ENCODE results near the gene SPRR5. TPM values are rescaled to one million over a fixed set of nuclear protein-coding genes. Genes with fewer than 3 reads are reported as not detected.

The SPRR5 gene
- total RNA-seq, 1 experiment from 2014 or later: not detected

- ChIA-PET POLR2A (no interaction called here), CTCF (no interaction called here)
- no peaks in the 10 kb centered on the region for H3K9me3 Mint-ChIP-seq (ENCODE audit: unreplicated experiment)
- no peaks in the 10 kb centered on the region for H3K4me1 Mint-ChIP-seq (ENCODE audit: low read depth, unreplicated experiment)
- no TSS peak for BruUV-seq (replicated peaks)
- H3K27me3 ChIP-seq (replicated peaks; ENCODE audit: control insufficient read depth, insufficient read depth, low read length): peaks cover 1% of the 10 kb centered on the region
- no peak overlapping the region for H3K4me3 ChIP-seq (ENCODE audit: low read depth, low read length)
- H3K36me3 ChIP-seq (ENCODE audit: control insufficient read depth, insufficient read depth, low read length): no peaks in the 10 kb centered on the region
- H3K36me3 Mint-ChIP-seq (ENCODE audit: insufficient read depth, unreplicated experiment): no peaks in the 10 kb centered on the region
- intact Hi-C loops (cut with micrococcal nuclease; ENCODE audit: unreplicated experiment): no loop called here
- H3K4me3 Mint-ChIP-seq (ENCODE audit: unreplicated experiment): no peak overlapping the region
- peaks cover 9% of the 10 kb centered on the region for H3K27me3 Mint-ChIP-seq (ENCODE audit: insufficient read depth, unreplicated experiment)
- H3K4me1 ChIP-seq: no peaks in the 10 kb centered on the region
- H3K27ac Mint-ChIP-seq (ENCODE audit: unreplicated experiment): no peak overlapping the region
- no peak for DNase-seq
- no peaks in the 10 kb centered on the region for H3K9me3 ChIP-seq
- no peak for TF ChIP-seq CTCF (IDR thresholded peaks at IDR 0.05; ENCODE audit: insufficient read depth in 1 of 2, low read depth in 1 of 2, low read length in 1 of 2, severe bottlenecking in 1 of 2, unreplicated experiment in 1 of 2)
These were observed 15.9 kb downstream of the SPRR5 start for GRCh38 chr1:152962876-152963415.

- POLR2A ChIA-PET: no interaction called here
- no TSS peak for BruUV-seq (replicated peaks)
- intact Hi-C loops (cut with micrococcal nuclease; ENCODE audit: unreplicated experiment): no loop called here
- Mint-ChIP-seq H3K4me3 (ENCODE audit: unreplicated experiment) (no peak overlapping the region), H3K9me3 (ENCODE audit: unreplicated experiment) (no peaks in the 10 kb centered on the region), H3K27ac (ENCODE audit: unreplicated experiment) (no peak overlapping the region), H3K36me3 (ENCODE audit: insufficient read depth, unreplicated experiment) (no peaks in the 10 kb centered on the region), H3K27me3 (ENCODE audit: insufficient read depth, unreplicated experiment) (peaks cover 9% of the 10 kb centered on the region), H3K4me1 (ENCODE audit: low read depth, unreplicated experiment) (no peaks in the 10 kb centered on the region)
- Histone ChIP-seq H3K4me1 (no peaks in the 10 kb centered on the region), H3K4me3 (ENCODE audit: low read depth, low read length) (no peak overlapping the region), H3K27me3 (replicated peaks; ENCODE audit: control insufficient read depth, insufficient read depth, low read length) (peaks cover 1% of the 10 kb centered on the region), H3K9me3 (no peaks in the 10 kb centered on the region), H3K36me3 (ENCODE audit: control insufficient read depth, insufficient read depth, low read length) (no peaks in the 10 kb centered on the region)
- CTCF ChIA-PET: no interaction called here
- TF ChIP-seq CTCF (IDR thresholded peaks at IDR 0.05; ENCODE audit: insufficient read depth in 1 of 2, low read depth in 1 of 2, low read length in 1 of 2, severe bottlenecking in 1 of 2, unreplicated experiment in 1 of 2): no peak
- DNase-seq: no peak
These were observed 17.5 kb downstream of the SPRR5 start for GRCh38 chr1:152964536-152964935.

GRCh38 chr1:152965853-152966252 is 18.8 kb downstream of the SPRR5 start:
- BruUV-seq (replicated peaks): no TSS peak
- intact Hi-C loops (cut with micrococcal nuclease; ENCODE audit: unreplicated experiment): no loop called here
- H3K27me3 Mint-ChIP-seq (ENCODE audit: insufficient read depth, unreplicated experiment): peaks cover 9% of the 10 kb centered on the region
- no peak overlapping the region for H3K4me3 ChIP-seq (ENCODE audit: low read depth, low read length)
- H3K36me3 Mint-ChIP-seq (ENCODE audit: insufficient read depth, unreplicated experiment): no peaks in the 10 kb centered on the region
- no peak for TF ChIP-seq CTCF (IDR thresholded peaks at IDR 0.05; ENCODE audit: insufficient read depth in 1 of 2, low read depth in 1 of 2, low read length in 1 of 2, severe bottlenecking in 1 of 2, unreplicated experiment in 1 of 2)
- DNase-seq: no peak
- no peak overlapping the region for H3K4me3 Mint-ChIP-seq (ENCODE audit: unreplicated experiment)
- H3K4me1 ChIP-seq: no peaks in the 10 kb centered on the region
- H3K9me3 Mint-ChIP-seq (ENCODE audit: unreplicated experiment): no peaks in the 10 kb centered on the region
- ChIA-PET POLR2A (no interaction called here), CTCF (no interaction called here)
- no peak overlapping the region for H3K27ac Mint-ChIP-seq (ENCODE audit: unreplicated experiment)
- H3K36me3 ChIP-seq (ENCODE audit: control insufficient read depth, insufficient read depth, low read length): no peaks in the 10 kb centered on the region
- no peaks in the 10 kb centered on the region for H3K9me3 ChIP-seq
- peaks cover 1% of the 10 kb centered on the region for H3K27me3 ChIP-seq (replicated peaks; ENCODE audit: control insufficient read depth, insufficient read depth, low read length)
- H3K4me1 Mint-ChIP-seq (ENCODE audit: low read depth, unreplicated experiment): no peaks in the 10 kb centered on the region

All from Caco-2 (cell line).